IMR-90 (cell line): ENCODE results near the gene RAB11FIP4. TPM values are rescaled to one million over a fixed set of nuclear protein-coding genes. Genes with fewer than 3 reads are reported as not detected.

ENCODE experiments used
- ATAC-seq: fragments of 200-7000 bp; cut with Tn5 transposase; 2 replicates; pipeline ENCODE4 v1.9.1; 2020; ENCODE audit warnings: low read depth, mild to moderate bottlenecking, moderate library complexity
- BruUV-seq: library from RNA; stranded (reverse); fragments of 400-500 nt; replicated peaks from 2 replicates; lab custom pipeline; 2021; lab: Mats Ljungman, UMichigan
- CTCF ChIA-PET: fragments of 300-600 bp; formaldehyde crosslinking; extraction: SDS; loops from one replicate; lab custom pipeline; 2021; ENCODE audit warnings: antibody characterized with exemption; lab: Yijun Ruan, JAX
- POLR2A ChIA-PET: fragments of 300-600 bp; sonication (Branson Sonifier 250); formaldehyde crosslinking; loops from one replicate; lab custom pipeline; 2022; ENCODE audit warnings: antibody characterized with exemption; ENCODE audit not compliant: unreplicated experiment; lab: Charles Lee
- DNase-seq: peaks from one replicate; pipeline ENCODE4 v3.0.0; 2013
- H2AFZ ChIP-seq: replicated peaks from 2 replicates; pipeline ENCODE3; 2013; ENCODE audit warnings: low read length, mild to moderate bottlenecking; ENCODE audit not compliant: poor library complexity
- H2AK5ac ChIP-seq: 2 replicates; pipeline ENCODE4 v1.6.1; 2013; ENCODE audit warnings: low read depth, low read length, inconsistent platforms
- H2AK9ac ChIP-seq: replicated peaks from 2 replicates; pipeline ENCODE3; 2013; ENCODE audit warnings: mild to moderate bottlenecking, low read depth, low read length, moderate library complexity; ENCODE audit not compliant: poor library complexity
- H2BK120ac ChIP-seq: 2 replicates; pipeline ENCODE4 v1.6.1; 2013; ENCODE audit warnings: low read depth, low read length, inconsistent platforms
- H2BK15ac ChIP-seq: 3 replicates; pipeline ENCODE4 v1.6.1; 2013; ENCODE audit warnings: low read depth, low read length, inconsistent platforms
- H2BK20ac ChIP-seq: 2 replicates; pipeline ENCODE4 v1.6.1; 2013; ENCODE audit warnings: low read depth, mild to moderate bottlenecking, inconsistent platforms, low read length, moderate library complexity
- H2BK5ac ChIP-seq: 2 replicates; pipeline ENCODE4 v1.6.1; 2013; ENCODE audit warnings: mild to moderate bottlenecking, low read depth, low read length, inconsistent platforms; ENCODE audit not compliant: poor library complexity, severe bottlenecking
- H3K14ac ChIP-seq: replicated peaks from 2 replicates; pipeline ENCODE4 v1.6.1; 2013; ENCODE audit warnings: low read depth, low read length, inconsistent platforms
- H3K18ac ChIP-seq: 2 replicates; pipeline ENCODE4 v1.6.1; 2013; ENCODE audit warnings: low read depth, low read length, control low read depth
- H3K23ac ChIP-seq: 2 replicates; pipeline ENCODE4 v1.6.1; 2013; ENCODE audit warnings: low read depth, low read length, inconsistent platforms
- H3K27ac ChIP-seq: 2 replicates; pipeline ENCODE4 v1.5.1; 2013; ENCODE audit warnings: mild to moderate bottlenecking, control low read depth, low read length; ENCODE audit not compliant: insufficient read depth
- H3K27me3 ChIP-seq: 2 replicates; pipeline ENCODE4 v1.6.1; 2013; ENCODE audit warnings: low read length; ENCODE audit not compliant: control insufficient read depth, insufficient read depth
- H3K36me3 ChIP-seq: 2 replicates; pipeline ENCODE4 v1.6.1; 2013; ENCODE audit warnings: low read length, mixed read lengths; ENCODE audit not compliant: control insufficient read depth, insufficient read depth
- H3K4ac ChIP-seq: 2 replicates; pipeline ENCODE4 v1.6.1; 2013; ENCODE audit warnings: low read depth, low read length, inconsistent platforms
- H3K4me1 ChIP-seq: 2 replicates; pipeline ENCODE4 v1.6.1; 2013; ENCODE audit warnings: low read length, mixed read lengths; ENCODE audit not compliant: control insufficient read depth, insufficient read depth
- H3K4me2 ChIP-seq: 2 replicates; pipeline ENCODE4 v1.6.1; 2013; ENCODE audit warnings: low read depth, mild to moderate bottlenecking, control low read depth, low read length, moderate library complexity
- H3K4me3 ChIP-seq: 2 replicates; pipeline ENCODE4 v1.5.1; 2013; ENCODE audit warnings: low read depth, mild to moderate bottlenecking, control low read depth, low read length, moderate library complexity; ENCODE audit not compliant: insufficient read depth
- H3K56ac ChIP-seq: 2 replicates; pipeline ENCODE4 v1.6.1; 2013; ENCODE audit warnings: low read length, inconsistent platforms; ENCODE audit not compliant: insufficient read depth; ENCODE audit errors: extremely low read depth
- H3K79me1 ChIP-seq, 2 experiments: 2 replicates each; pipeline ENCODE4 v1.6.1; 2013; ENCODE audit warnings: low read length in 2 of 2, inconsistent platforms in 1 of 2, low read depth in 1 of 2
- H3K9ac ChIP-seq: 2 replicates; pipeline ENCODE4 v1.6.1; 2013; ENCODE audit warnings: low read depth, low read length, control low read depth
- H3K9me1 ChIP-seq: 2 replicates; pipeline ENCODE4 v1.6.1; 2013; ENCODE audit warnings: low read length, inconsistent platforms; ENCODE audit not compliant: insufficient read depth
- H3K9me3 ChIP-seq: 2 replicates; pipeline ENCODE4 v1.6.1; 2013; ENCODE audit warnings: low read length; ENCODE audit not compliant: control insufficient read depth, insufficient read depth
- H4K20me1 ChIP-seq: 2 replicates; pipeline ENCODE4 v1.6.1; 2013; ENCODE audit warnings: low read length, inconsistent platforms; ENCODE audit not compliant: insufficient read depth
- H4K5ac ChIP-seq: 2 replicates; pipeline ENCODE4 v1.6.1; 2013; ENCODE audit warnings: mild to moderate bottlenecking, low read depth, low read length, control low read depth
- H4K8ac ChIP-seq, 2 experiments: 2 replicates each; pipeline ENCODE4 v1.6.1; 2013; ENCODE audit warnings: low read depth in 2 of 2, low read length in 2 of 2, control low read depth in 1 of 2, inconsistent platforms in 1 of 2
- H4K91ac ChIP-seq: 2 replicates; pipeline ENCODE4 v1.6.1; 2013; ENCODE audit warnings: low read depth, low read length, inconsistent platforms; ENCODE audit not compliant: insufficient read depth
- BHLHE40 ChIP-seq: fragments of 150-350 bp; IDR thresholded peaks from 2 replicates; pipeline ENCODE4 v1.6.1; 2016; ENCODE audit warnings: mild to moderate bottlenecking, low read depth, low read length
- CEBPB ChIP-seq: IDR thresholded peaks from 2 replicates; pipeline ENCODE4 v1.6.1; 2012; ENCODE audit warnings: low read depth, low read length, improper control_type of control experiment
- CHD1 ChIP-seq: IDR thresholded peaks from 2 replicates; pipeline ENCODE4 v1.6.1; 2012; ENCODE audit warnings: low read depth, low read length, improper control_type of control experiment
- CTCF ChIP-seq: conservative IDR thresholded peaks from 2 replicates; pipeline ENCODE4 v1.5.1; 2012; ENCODE audit warnings: mild to moderate bottlenecking, low read depth, low read length, improper control_type of control experiment
- ELK1 ChIP-seq: fragments of 150-350 bp; IDR thresholded peaks from 2 replicates; pipeline ENCODE4 v1.6.1; 2016; ENCODE audit warnings: low read depth, mild to moderate bottlenecking, low read length, moderate library complexity, borderline replicate concordance
- FOS ChIP-seq: fragments of 150-350 bp; IDR thresholded peaks from 2 replicates; pipeline ENCODE4 v1.6.1; 2016; ENCODE audit warnings: low read depth, low read length
- MAFK ChIP-seq: IDR thresholded peaks from 2 replicates; pipeline ENCODE4 v1.6.1; 2012; ENCODE audit warnings: low read depth, low read length, improper control_type of control experiment
- MAZ ChIP-seq: IDR thresholded peaks from 2 replicates; pipeline ENCODE4 v1.6.1; 2012; ENCODE audit warnings: low read depth, mild to moderate bottlenecking, low read length, improper control_type of control experiment, moderate library complexity, borderline replicate concordance
- MXI1 ChIP-seq: IDR thresholded peaks from 2 replicates; pipeline ENCODE4 v1.6.1; 2012; ENCODE audit warnings: low read depth, mild to moderate bottlenecking, low read length, moderate library complexity, borderline replicate concordance
- NFE2L2 ChIP-seq: fragments of 150-350 bp; IDR thresholded peaks from 2 replicates; pipeline ENCODE4 v1.6.1; 2016; ENCODE audit warnings: low read depth, mild to moderate bottlenecking, low read length
- POLR2A ChIP-seq: IDR thresholded peaks from 2 replicates; pipeline ENCODE4 v1.6.1; 2012; ENCODE audit warnings: mild to moderate bottlenecking, low read depth, low read length
- RAD21 ChIP-seq: IDR thresholded peaks from 2 replicates; pipeline ENCODE4 v1.6.1; 2012; ENCODE audit warnings: low read length, improper control_type of control experiment
- RCOR1 ChIP-seq: IDR thresholded peaks from 2 replicates; pipeline ENCODE4 v1.6.1; 2012; ENCODE audit warnings: mild to moderate bottlenecking, low read length, improper control_type of control experiment; ENCODE audit not compliant: insufficient replicate concordance
- RFX5 ChIP-seq: IDR thresholded peaks from 2 replicates; pipeline ENCODE4 v1.8.0; 2012; ENCODE audit warnings: low read depth, mild to moderate bottlenecking, low read length, moderate library complexity
- SMC3 ChIP-seq: fragments of 150-350 bp; IDR thresholded peaks from 2 replicates; pipeline ENCODE4 v1.6.1; 2016; ENCODE audit warnings: low read depth, mild to moderate bottlenecking, antibody characterized with exemption, low read length, moderate library complexity
- USF2 ChIP-seq: fragments of 150-350 bp; IDR thresholded peaks from 2 replicates; pipeline ENCODE4 v1.6.1; 2017; ENCODE audit warnings: mild to moderate bottlenecking, antibody characterized with exemption, low read length, low read depth
- WGBS, 2 experiments: methylation state at CpG; one replicate each; pipeline versions ENCODE4 v1.1.5 to v1.1.7; 2013; ENCODE audit warnings: missing lambda C conversion rate in 2 of 2; ENCODE audit not compliant: insufficient read length in 1 of 2; ENCODE audit errors: extremely low coverage in 2 of 2; 5-methylcytosine and 5-hydroxymethylcytosine counted together
- dilution Hi-C: fragments of 300-500 bp; cut with HindIII; formaldehyde crosslinking; loops from one replicate; pipeline ENCODE4 v1.14.3; 2018; ENCODE audit warnings: low sequenced_read_pairs; ENCODE audit not compliant: unreplicated experiment
- in situ Hi-C: fragments of 300-500 bp; cut with MboI; formaldehyde crosslinking; loops from 3 replicates; pipeline ENCODE4 v1.14.3; 2019; ENCODE audit warnings: low sequenced_read_pairs, inconsistent platforms, mixed read lengths
- intact Hi-C: fragments of 100-400 bp; cut with micrococcal nuclease; formaldehyde crosslinking; loops from 2 replicates; pipeline ENCODE4 v1.10.0; 2022
- polyA plus RNA-seq, 3 experiments: library from polyadenylated mRNA; depleted of rRNA; stranded (reverse); fragments of >200 nt; gene quantifications; 2 replicates each; pipeline ENCODE4 v1.2.3, GENCODE V29; 2012; ENCODE audit warnings: low replicate concordance in 1 of 3
- total RNA-seq: library from RNA; depleted of rRNA; stranded (reverse); fragments of >200 nt; gene quantifications from 2 replicates; pipeline ENCODE4 v1.2.3, GENCODE V29; 2012

The RAB11FIP4 gene
- total and polyA plus RNA-seq, 2 of the 4 experiments (the other 2 are of a cell fraction), result 0.68 to 1.1 TPM

- Histone ChIP-seq H2AFZ (no peak overlapping the region), H4K91ac (no peak overlapping the region), H3K27me3 (peaks cover 6% of the 10 kb centered on the region; the same call in 1 of the 2 replicates), H3K23ac (no peak overlapping the region), H3K36me3 (no peaks in the 10 kb centered on the region), H4K5ac (no peak overlapping the region), H2BK5ac (no peak overlapping the region), H3K4me3 (no peak overlapping the region), H3K79me1 (no peaks in the 10 kb centered on the region), H4K8ac (no peak overlapping the region), H3K4ac (no peak overlapping the region), H2BK120ac (no peak overlapping the region), H3K18ac (no peak overlapping the region), H3K14ac (no peak overlapping the region), H2AK9ac (no peak overlapping the region), H3K9me3 (no peaks in the 10 kb centered on the region; the same call in 1 of the 2 replicates), H4K20me1 (no peaks in the 10 kb centered on the region), H2BK15ac (no peak overlapping the region), H2AK5ac (no peak overlapping the region), H3K27ac (no peak overlapping the region), H3K4me1 (peaks cover 1% of the 10 kb centered on the region; the same call in 1 of the 2 replicates), H3K9me1 (no peaks in the 10 kb centered on the region), H2BK20ac (no peak overlapping the region), H3K4me2 (no peak overlapping the region), H3K9ac (no peak overlapping the region), H3K56ac (no peak overlapping the region)
- ATAC-seq, result no peak
- POLR2A ChIA-PET, result no interaction called here
- CTCF ChIA-PET, result interaction anchor here (1.3 kb wide), 1 partner anchor 16 kb away, joined by 3 read pairs; no protein-coding TSS in a partner anchor
- dilution Hi-C loops, result no loop called here
- BruUV-seq, result no TSS peak
- no peak for DNase-seq
- in situ Hi-C loops, result no loop called here
- intact Hi-C loops, result no loop called here
- no peak for TF ChIP-seq CTCF
- TF ChIP-seq NFE2L2, result no peak
- TF ChIP-seq POLR2A, result no peak
- no peak for TF ChIP-seq BHLHE40
- TF ChIP-seq CEBPB, result no peak
- TF ChIP-seq ELK1, result no peak
- no peak for TF ChIP-seq MAZ
- no peak for TF ChIP-seq SMC3
- no peak for TF ChIP-seq RCOR1
- TF ChIP-seq CHD1, result no peak
- TF ChIP-seq MXI1, result no peak
- no peak for TF ChIP-seq RAD21
- no peak for TF ChIP-seq FOS
- no peak for TF ChIP-seq RFX5
- TF ChIP-seq USF2, result no peak
- no peak for TF ChIP-seq MAFK
- 83% methylated on average over 9 of the region's 13 CpGs; no CpG with 5 or more reads in 1 of the 2 experiments for WGBS, 2 experiments
Measured at GRCh38 chr17:31521632-31522283, 130.3 kb downstream of the RAB11FIP4 start.
